K562 (cell line): ENCODE data around the gene GDF9. TPM values are rescaled to one million over a fixed set of nuclear protein-coding genes. Genes with fewer than 3 reads are reported as not detected.
"Not testable (repeated sequence)": the region's sequence is repeated elsewhere in the genome, so short reads cannot be mapped to it uniquely, and the experiment has no call there.

Source experiments
- ATAC-seq: fragments of 200-7000 bp; cut with Tn5 transposase; 3 replicates; pipeline ENCODE4 v1.9.1; 2020; ENCODE audit warnings: moderate library complexity
- BruUV-seq: library from RNA; stranded (reverse); fragments of 400-500 nt; replicated peaks from 2 replicates; lab custom pipeline; 2021; lab: Mats Ljungman, UMichigan
- CTCF ChIA-PET: fragments of 300-600 bp; formaldehyde crosslinking; extraction: SDS; loops from one replicate; lab custom pipeline; 2021; ENCODE audit warnings: low intra/inter-chr PET ratio; lab: Yijun Ruan, JAX
- POLR2A ChIA-PET: fragments of 300-600, 350-650 bp; sonication (Branson Sonifier 250); formaldehyde crosslinking; extraction: SDS; loops from one replicate; lab custom pipeline; 2021; ENCODE audit warnings: antibody characterized with exemption, inconsistent platforms; lab: Yijun Ruan, JAX
- DNase-seq, 4 experiments: peaks; one replicate each; pipeline versions ENCODE4 v3.0.0 to v3.0.0-alpha.2; 2011 to 2018; ENCODE audit warnings: low spot score in 3 of 4, mixed read lengths in 3 of 4; ENCODE audit errors: extremely low read depth in 1 of 4
- FAIRE-seq: peaks from 2 replicates; lab custom pipeline; 2011; peaks lifted over from hg19 to GRCh38; lab: Jason Lieb, UNC
- H2AFZ ChIP-seq: 2 replicates; pipeline ENCODE4 v1.6.0; 2011; ENCODE audit warnings: low read depth, low read length, control low read depth, inconsistent platforms
- H3K27ac ChIP-seq: fragments of 200-600 bp; 3 replicates; pipeline ENCODE4 v1.8.0; 2011; ENCODE audit warnings: low read depth, mild to moderate bottlenecking, control low read depth, inconsistent platforms, low read length, moderate library complexity, mixed read lengths; ENCODE audit errors: extremely low read depth
- H3K27me3 ChIP-seq, 2 experiments: fragments of 300-600 bp in 1 of 2; 2 replicates in 1 of 2; 3 replicates in 1 of 2; pipeline versions ENCODE4 v1.6.0 to v1.8.0; 2011; ENCODE audit warnings: inconsistent platforms in 2 of 2, low read length in 2 of 2, mild to moderate bottlenecking in 1 of 2, mixed read lengths in 1 of 2, moderate library complexity in 1 of 2; ENCODE audit not compliant: control insufficient read depth in 2 of 2, insufficient read depth in 2 of 2
- H3K36me3 ChIP-seq: fragments of 300-600 bp; 3 replicates; pipeline ENCODE4 v1.8.0; 2011; ENCODE audit warnings: mild to moderate bottlenecking, low read length, inconsistent platforms; ENCODE audit not compliant: control insufficient read depth, insufficient read depth
- H3K4me1 ChIP-seq, 2 experiments: fragments of 200-600 bp in 1 of 2; replicated peaks in 1 of 2; 2 replicates in 1 of 2; 3 replicates in 1 of 2; pipeline versions ENCODE4 v1.5.1 to v1.8.0; 2011; ENCODE audit warnings: inconsistent platforms in 2 of 2, low read length in 2 of 2, mild to moderate bottlenecking in 1 of 2, mixed read lengths in 1 of 2, moderate library complexity in 1 of 2; ENCODE audit not compliant: control insufficient read depth in 2 of 2, insufficient read depth in 2 of 2
- H3K4me2 ChIP-seq: 2 replicates; pipeline ENCODE4 v1.6.1; 2011; ENCODE audit warnings: low read length, control low read depth, inconsistent platforms, mixed read lengths; ENCODE audit not compliant: insufficient read depth
- H3K4me3 ChIP-seq: fragments of 200-600 bp; sonication (generic), shearing (Covaris generic); 2 replicates; pipeline ENCODE4 v1.5.1; 2016; ENCODE audit warnings: control low read depth, inconsistent platforms
- H3K79me2 ChIP-seq: fragments of 200-600 bp; 3 replicates; pipeline ENCODE4 v1.8.0; 2011; ENCODE audit warnings: low read length, inconsistent platforms; ENCODE audit not compliant: control insufficient read depth, insufficient read depth
- H3K9ac ChIP-seq, 2 experiments: 2 replicates each; pipeline versions ENCODE4 v1.6.0 to v1.6.1; 2011; ENCODE audit warnings: low read depth in 2 of 2, low read length in 2 of 2, control low read depth in 1 of 2, inconsistent platforms in 1 of 2, mild to moderate bottlenecking in 1 of 2, mixed read lengths in 1 of 2; ENCODE audit not compliant: insufficient read depth in 1 of 2
- H3K9me1 ChIP-seq: one replicate; pipeline ENCODE4 v1.6.0; 2011; ENCODE audit warnings: inconsistent platforms, mild to moderate bottlenecking, low read length, moderate library complexity; ENCODE audit not compliant: control insufficient read depth, insufficient read depth
- H3K9me3 ChIP-seq: replicated peaks from 2 replicates; pipeline ENCODE4 v1.5.1; 2011; ENCODE audit warnings: low read depth, low read length, inconsistent platforms; ENCODE audit not compliant: control insufficient read depth, insufficient read depth
- H4K20me1 ChIP-seq: replicated peaks from 2 replicates; pipeline ENCODE4 v1.6.1; 2011; ENCODE audit warnings: low read length, inconsistent platforms, mixed read lengths; ENCODE audit not compliant: control insufficient read depth, insufficient read depth
- KLF10 ChIP-seq: fragments of 250-450 bp; sonication (Bioruptor Pico); IDR thresholded peaks from 2 replicates; pipeline ENCODE4 v1.6.1; 2021; ENCODE audit warnings: matching md5 sums
- NEUROD1 ChIP-seq: fragments of 150-350 bp; IDR thresholded peaks from 2 replicates; pipeline ENCODE4 v1.6.1; 2014; ENCODE audit warnings: borderline replicate concordance, low read length, low read depth; ENCODE audit not compliant: partially characterized antibody
- NR1H2 ChIP-seq: sonication (generic); formaldehyde crosslinking; IDR thresholded peaks from 2 replicates; pipeline ENCODE4 v1.4.0; 2020; ENCODE audit warnings: mild to moderate bottlenecking, missing genetic modification reagents
- PHB2 ChIP-seq: fragments of 450-650 bp; IDR thresholded peaks from 2 replicates; pipeline ENCODE4 v1.6.1; 2017; ENCODE audit warnings: low read depth
- USF1 ChIP-seq: sonication (generic); formaldehyde crosslinking; IDR thresholded peaks from 2 replicates; pipeline ENCODE4 v1.9.0; 2022; ENCODE audit warnings: mild to moderate bottlenecking, missing genetic modification reagents
- ZNF121 ChIP-seq: sonication (generic); formaldehyde crosslinking; conservative IDR thresholded peaks from 2 replicates; pipeline ENCODE4 v1.8.0; 2022; ENCODE audit warnings: missing genetic modification reagents
- WGBS: fragments of 100-300 bp; shearing (Covaris generic); methylation state at CpG from one replicate; pipeline ENCODE4 v1.1.6; 2016; ENCODE audit warnings: low coverage, mixed read lengths; ENCODE audit not compliant: insufficient coverage; ENCODE audit errors: missing lambda C conversion rate; 5-methylcytosine and 5-hydroxymethylcytosine counted together
- in situ Hi-C: fragments of 300-500 bp; cut with MboI; formaldehyde crosslinking; loops from 4 replicates; pipeline ENCODE4 v1.15.0; 2018; ENCODE audit warnings: inconsistent platforms, mixed read lengths
- intact Hi-C: fragments of 100-400 bp; cut with micrococcal nuclease; formaldehyde crosslinking; loops from 2 replicates; pipeline ENCODE4 v1.14.2; 2022
- polyA plus RNA-seq, 8 experiments: library from polyadenylated mRNA; depleted of rRNA in 4 of 8; stranded (reverse) in 5 of 8; unstranded in 3 of 8; fragments of >200 nt; fragmentation: Nextera tagmentation in 2 of 8; fragmentation: Illumina TruSeq in 1 of 8; extraction: Ambion mirVana in 2 of 8; extraction: Trizol in 1 of 8; gene quantifications; 2 replicates each; pipeline versions ENCODE4 v1.2.1 to v1.2.3, GENCODE V29; 2011 to 2014; ENCODE audit warnings: inconsistent platforms in 1 of 8, missing spikeins in 1 of 8
- total RNA-seq, 7 experiments: library from RNA; depleted of rRNA in 6 of 7; stranded (reverse); fragments of >200 nt in 6 of 7; fragmentation: Illumina TruSeq in 2 of 7; extraction: Trizol in 2 of 7; gene quantifications; 2 replicates each; pipeline versions ENCODE4 v1.2.1 to v1.2.3, GENCODE V29; 2011 to 2021; ENCODE audit warnings: low replicate concordance in 1 of 7

Gene GDF9
- total and polyA plus RNA-seq, 9 of the 15 experiments (the other 6 are each of a cell fraction or from before 2014, with no cell fraction given): 0.10 to 0.70 (median 0.20) TPM; not detected in 1

- Histone ChIP-seq H2AFZ (no peak overlapping the region), H3K27ac (no peak overlapping the region), H3K79me2 (no peaks in the 10 kb centered on the region), H3K4me2 (no peak overlapping the region), H3K4me1 (peaks cover 0 to 2% of the 10 kb centered on the region in 2 experiments; a peak in 2 of 5 replicates), H3K9ac (no peak overlapping the region), H3K36me3 (no peaks in the 10 kb centered on the region), H3K9me3 (no peaks in the 10 kb centered on the region), H3K9me1 (no peaks in the 10 kb centered on the region), H3K27me3 (no peaks in the 10 kb centered on the region), H4K20me1 (no peaks in the 10 kb centered on the region), H3K4me3 (no peak overlapping the region)
- TF ChIP-seq NEUROD1 (no peak), KLF10 (CRISPR knock-in tag) (no peak), USF1 (CRISPR knock-in tag) (no peak), PHB2 (no peak), ZNF121 (CRISPR knock-in tag) (peak; percentile 66), NR1H2 (CRISPR knock-in tag) (no peak)
- no TSS peak for BruUV-seq
- no peak for FAIRE-seq
- ATAC-seq: no peak
- DNase-seq: no peak
- POLR2A ChIA-PET: interaction anchor here (0.6 to 3.0 kb wide), 3 partner anchors 10 to 324 kb away, joined by 3 to 17 read pairs (median 3); partner anchors contain the start of genes GDF9 and UQCRQ
- in situ Hi-C loops: no loop called here
- intact Hi-C loops: no loop called here
- CTCF ChIA-PET: no interaction called here
- WGBS: 22% methylated on average over 3 of the region's 3 CpGs
Observed at GRCh38 chr5:132856011-132856410, 10.3 kb downstream of the GDF9 start.

- POLR2A ChIA-PET: interaction anchor here (0.5 to 3.0 kb wide), 8 partner anchors 11 to 1106 kb away, joined by 3 to 17 read pairs (median 4); partner anchors contain the start of genes GDF9 and UQCRQ
- H3K79me2 ChIP-seq, H3K9me1 ChIP-seq, H3K9me3 ChIP-seq, CTCF ChIA-PET, FAIRE-seq, ATAC-seq, DNase-seq, H3K9ac ChIP-seq, H3K27me3 ChIP-seq, H3K4me3 ChIP-seq, H3K4me1 ChIP-seq, H4K20me1 ChIP-seq, H3K36me3 ChIP-seq, H3K27ac ChIP-seq, intact Hi-C loops, H3K4me2 ChIP-seq, in situ Hi-C loops, BruUV-seq, H2AFZ ChIP-seq: not testable (repeated sequence)
- 73% methylated on average over 5 of the region's 5 CpGs for WGBS
Observed at GRCh38 chr5:132854992-132855391, 11.3 kb downstream of the GDF9 start.
